Neural cell (in vitro differentiated cells): ENCODE results near the gene CLCN5.

Experiments used
- CTCF ChIP-seq: fragments of 450-650 bp; IDR thresholded peaks from 2 replicates; pipeline ENCODE4 v1.5.1; 2014; ENCODE audit warnings: antibody characterized with exemption, mild to moderate bottlenecking, moderate library complexity; ENCODE audit not compliant: poor library complexity, severe bottlenecking
- EP300 ChIP-seq: fragments of 450-650 bp; conservative IDR thresholded peaks from 2 replicates; pipeline ENCODE4 v1.6.1; 2014; ENCODE audit warnings: antibody characterized with exemption, mild to moderate bottlenecking, moderate library complexity; ENCODE audit not compliant: poor library complexity, severe bottlenecking
- EZH2 ChIP-seq: fragments of 200-600, 300-800 bp; shearing (Covaris generic), sonication (generic); IDR thresholded peaks from 2 replicates; pipeline ENCODE4 v1.6.1; 2014; ENCODE audit warnings: antibody characterized with exemption, low read length, borderline replicate concordance, mild to moderate bottlenecking; ENCODE audit not compliant: insufficient read depth, poor library complexity, severe bottlenecking
- MXI1 ChIP-seq: fragments of 450-650 bp; conservative IDR thresholded peaks from 2 replicates; pipeline ENCODE4 v1.6.1; 2014; ENCODE audit warnings: antibody characterized with exemption, mild to moderate bottlenecking; ENCODE audit not compliant: poor library complexity, severe bottlenecking
- POLR2AphosphoS5 ChIP-seq: IDR thresholded peaks from 2 replicates; pipeline ENCODE4 v1.6.1; 2012
- RAD21 ChIP-seq: fragments of 450-650 bp; conservative IDR thresholded peaks from 2 replicates; pipeline ENCODE4 v1.6.1; 2014; ENCODE audit warnings: antibody characterized with exemption, mild to moderate bottlenecking, moderate library complexity
- REST ChIP-seq: IDR thresholded peaks from 2 replicates; pipeline ENCODE4 v1.6.1; 2012; ENCODE audit warnings: borderline replicate concordance
- SMC3 ChIP-seq: fragments of 450-650 bp; conservative IDR thresholded peaks from 2 replicates; pipeline ENCODE4 v1.6.1; 2014; ENCODE audit warnings: antibody characterized with exemption, mild to moderate bottlenecking, moderate library complexity; ENCODE audit not compliant: poor library complexity
- TAF1 ChIP-seq: IDR thresholded peaks from 2 replicates; pipeline ENCODE4 v1.6.1; 2012; ENCODE audit warnings: low read depth

DNA sequence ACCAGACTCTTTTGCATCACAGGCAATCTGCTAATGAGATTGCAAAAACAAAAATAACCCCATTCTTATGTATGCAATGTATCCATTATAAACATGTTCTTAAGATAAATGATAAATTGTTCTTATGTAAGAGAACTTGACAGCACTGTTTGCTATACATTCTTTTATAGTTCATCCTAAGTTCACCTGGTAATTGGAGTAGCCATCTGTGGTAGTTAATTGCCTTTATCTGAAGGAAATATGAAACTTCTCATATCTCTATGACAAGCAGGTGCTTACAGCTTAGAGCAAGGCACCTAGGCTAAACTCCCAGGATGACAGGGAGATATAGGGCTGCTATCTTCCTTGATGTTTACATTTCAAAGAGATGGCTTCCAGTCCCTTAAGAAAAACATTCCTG is 21.3 kb upstream of the CLCN5 start:
- TF ChIP-seq CTCF (no peak), TAF1 (no peak), MXI1 (no peak), POLR2AphosphoS5 (no peak), EZH2 (no peak), SMC3 (no peak), EP300 (no peak), REST (no peak), RAD21 (no peak)
